Islet of Langerhans (tissue), 1 donor: Measurements from ENCODE around the gene INHA.

Experiments
- FAIRE-seq: peaks from one replicate; lab custom pipeline; 2011; peaks lifted over from hg19 to GRCh38; lab: Jason Lieb, UNC

Gene INHA

DNA sequence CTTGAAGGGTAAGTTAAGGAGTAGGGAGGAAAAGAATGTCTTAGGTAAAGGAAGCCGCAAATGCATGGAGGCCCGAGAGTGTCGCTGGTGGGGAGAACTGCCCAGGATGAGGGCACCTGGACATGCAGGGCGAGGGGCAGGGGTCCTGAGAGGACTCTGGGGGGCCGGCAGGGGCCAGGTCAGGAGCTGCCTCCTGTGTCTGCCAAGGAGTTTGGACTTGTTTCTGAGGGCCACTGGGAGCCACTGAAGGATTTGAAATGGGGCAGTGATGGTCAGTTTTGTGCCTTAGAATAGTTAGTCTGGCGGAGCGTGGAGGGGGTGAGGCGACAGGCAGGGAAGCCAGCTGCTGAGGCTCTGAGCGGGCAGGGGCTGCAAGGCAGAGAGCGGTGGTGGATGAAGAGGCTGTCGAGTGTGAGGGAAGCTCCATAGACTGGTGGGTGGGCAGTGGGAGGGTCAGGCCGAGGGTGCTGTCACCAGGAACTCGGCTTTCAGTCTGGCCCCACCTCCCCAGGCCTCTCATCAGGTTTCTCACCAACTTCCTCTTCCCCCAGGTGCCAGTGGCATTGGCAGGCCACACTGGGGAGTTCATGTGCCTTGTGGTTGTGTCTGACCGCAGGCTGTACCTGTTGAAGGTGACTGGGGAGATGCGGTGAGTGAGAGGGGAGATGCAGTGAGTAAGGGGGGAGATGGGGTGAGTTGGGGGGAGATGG is 40.6 kb downstream of the INHA start:
- no peak for FAIRE-seq

DNA sequence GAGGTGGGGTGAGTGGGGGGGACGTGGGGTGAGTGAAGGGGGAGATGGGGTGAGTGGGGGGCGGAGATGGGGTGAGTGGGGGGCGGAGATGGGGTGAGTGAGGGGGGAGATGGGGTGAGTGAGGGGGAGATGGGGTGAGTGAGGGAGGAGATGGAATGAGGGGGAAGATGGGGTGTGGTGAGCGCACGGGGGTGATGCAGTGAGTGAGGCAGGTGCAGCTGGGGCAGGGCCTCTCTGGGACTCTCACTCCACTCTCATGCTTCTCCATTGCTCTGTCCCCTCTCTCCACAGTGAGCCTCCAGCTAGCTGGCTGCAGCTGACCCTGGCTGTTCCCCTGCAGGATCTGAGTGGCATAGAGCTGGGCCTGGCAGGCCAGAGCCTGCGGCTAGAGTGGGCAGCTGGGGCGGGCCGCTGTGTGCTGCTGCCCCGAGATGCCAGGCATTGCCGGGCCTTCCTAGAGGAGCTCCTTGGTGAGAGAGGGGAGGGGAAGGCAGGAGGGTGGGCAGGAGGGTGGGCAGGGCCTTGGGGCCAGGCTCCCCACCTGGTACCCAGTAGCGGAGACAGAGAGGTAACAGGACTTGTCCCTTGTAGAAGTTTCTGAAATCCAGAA is 41.5 kb downstream of the INHA start:
- no peak for FAIRE-seq

DNA sequence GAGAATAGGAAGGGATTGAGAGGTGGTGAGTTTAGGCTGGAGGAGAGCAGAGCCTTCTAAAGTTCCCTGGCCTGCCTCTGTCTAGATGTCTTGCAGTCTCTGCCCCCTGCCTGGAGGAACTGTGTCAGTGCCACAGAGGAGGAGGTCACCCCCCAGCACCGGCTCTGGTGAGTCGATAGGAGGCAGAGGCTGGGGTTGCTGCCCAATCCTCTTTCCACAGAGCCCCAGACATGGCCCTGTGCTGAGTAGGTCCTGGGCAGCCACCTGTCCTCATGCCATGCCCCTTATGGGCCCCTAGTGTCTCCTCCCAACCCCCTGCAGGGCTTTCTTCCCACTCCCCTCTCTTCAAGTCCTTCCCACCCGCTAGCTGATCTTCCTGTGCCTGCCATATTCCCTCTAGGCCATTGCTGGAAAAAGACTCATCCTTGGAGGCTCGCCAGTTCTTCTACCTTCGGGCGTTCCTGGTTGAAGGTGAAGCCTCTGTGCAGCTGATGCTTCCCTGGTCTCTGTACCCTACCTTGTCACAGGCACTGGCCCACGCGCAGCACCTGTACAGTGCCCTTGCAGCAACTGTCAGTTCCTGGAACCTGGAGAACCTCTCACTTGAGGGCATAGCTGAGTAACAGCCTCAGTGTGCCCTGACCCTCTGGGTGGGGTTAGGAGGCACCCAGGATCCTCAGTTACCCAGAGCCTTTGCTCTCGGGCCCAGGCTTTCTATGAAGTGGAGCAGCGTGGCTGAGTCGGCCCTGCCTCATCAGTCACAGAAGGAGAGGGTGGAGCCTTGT is 42.2 kb downstream of the INHA start:
- FAIRE-seq: no peak

GRCh38 chr2:219615036-219615435 is 42.9 kb downstream of the INHA start:
- no peak for FAIRE-seq

GRCh38 chr2:219615894-219616293 is 43.8 kb downstream of the INHA start:
- FAIRE-seq: no peak

DNA sequence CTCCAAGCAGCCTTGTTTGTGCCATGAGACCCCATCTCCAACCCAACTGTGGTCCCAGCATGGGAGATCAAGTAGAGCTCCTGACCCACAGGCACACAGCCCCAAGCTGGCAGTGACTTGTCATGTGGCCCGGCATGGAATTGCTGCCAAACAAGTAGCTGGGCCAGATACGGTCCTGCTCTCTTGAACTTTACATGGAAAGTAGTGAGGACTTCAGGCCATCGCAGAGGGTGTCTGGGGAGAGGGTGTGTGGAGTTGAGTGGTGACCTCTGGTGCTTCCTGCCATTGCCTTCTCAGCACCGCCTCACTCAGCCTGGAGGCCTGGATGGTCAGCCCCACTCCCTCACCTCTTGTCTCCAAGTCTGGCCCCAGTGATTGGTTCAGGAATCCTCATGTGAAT is 44.4 kb downstream of the INHA start:
- no peak for FAIRE-seq

DNA sequence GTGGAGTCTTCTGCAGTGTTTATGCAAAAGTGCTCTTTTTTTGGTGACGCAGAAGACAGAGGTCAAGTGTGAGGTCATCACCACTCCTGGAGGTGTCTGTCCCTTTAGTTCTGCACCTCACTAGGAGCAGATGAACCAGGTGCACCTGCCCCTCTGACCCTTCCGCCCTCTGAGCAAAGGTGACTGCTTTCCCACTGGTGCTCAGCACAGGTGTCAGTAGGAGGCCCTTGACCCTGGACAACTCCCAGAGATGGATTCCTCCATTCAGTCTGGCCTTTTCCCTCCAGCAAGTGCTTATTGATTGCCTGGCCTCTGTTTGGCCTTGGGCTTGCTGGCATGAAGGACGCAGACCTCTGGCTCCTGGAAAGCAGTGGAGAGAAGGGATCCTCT is 46.6 kb downstream of the INHA start:
- FAIRE-seq: no peak

DNA sequence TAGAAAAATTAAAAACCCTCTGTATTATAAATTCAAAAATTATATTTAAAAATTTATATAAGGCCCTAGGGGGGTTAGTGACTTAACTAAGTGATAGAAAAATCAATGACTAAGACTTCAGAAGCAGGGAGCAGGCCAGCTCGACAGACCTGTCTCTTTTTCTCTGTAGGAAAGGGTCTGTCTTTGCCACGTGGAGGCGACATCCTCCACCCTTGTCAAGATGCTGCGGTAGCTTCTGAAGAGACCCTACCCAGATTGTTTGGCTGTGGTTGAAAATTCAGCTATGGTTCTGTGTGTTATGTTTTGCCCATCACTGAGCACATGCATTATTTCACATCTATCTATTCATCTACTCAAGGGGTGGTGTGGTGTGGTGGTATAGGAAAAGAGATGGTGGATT is 47.1 kb downstream of the INHA start:
- FAIRE-seq: no peak

DNA sequence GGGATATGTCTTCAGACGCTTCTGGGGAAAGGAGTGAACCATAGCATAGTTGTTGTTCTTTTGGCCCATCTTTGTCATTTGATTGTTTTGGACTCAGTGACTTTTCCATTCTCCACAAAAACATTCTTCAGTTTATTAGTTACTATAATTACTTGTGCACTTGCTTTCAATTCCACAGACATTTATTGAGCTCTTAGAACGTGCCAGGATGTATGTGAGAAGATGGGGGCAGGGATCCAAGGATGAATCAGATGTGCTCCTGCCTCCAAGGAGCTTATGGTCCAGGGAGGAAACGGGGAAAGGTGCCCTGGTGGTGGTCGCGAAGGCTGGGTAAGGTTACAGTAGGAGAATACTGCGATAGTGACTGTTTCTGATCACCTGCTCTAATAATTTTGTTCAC is 48.4 kb downstream of the INHA start:
- no peak for FAIRE-seq

- no peak for FAIRE-seq
These were observed 49.8 kb downstream of the INHA start for GRCh38 chr2:219621935-219622334.

GRCh38 chr2:219622472-219622871 is 50.4 kb downstream of the INHA start:
- no peak for FAIRE-seq

GRCh38 chr2:219624565-219624964 is 52.5 kb downstream of the INHA start:
- FAIRE-seq: no peak

DNA sequence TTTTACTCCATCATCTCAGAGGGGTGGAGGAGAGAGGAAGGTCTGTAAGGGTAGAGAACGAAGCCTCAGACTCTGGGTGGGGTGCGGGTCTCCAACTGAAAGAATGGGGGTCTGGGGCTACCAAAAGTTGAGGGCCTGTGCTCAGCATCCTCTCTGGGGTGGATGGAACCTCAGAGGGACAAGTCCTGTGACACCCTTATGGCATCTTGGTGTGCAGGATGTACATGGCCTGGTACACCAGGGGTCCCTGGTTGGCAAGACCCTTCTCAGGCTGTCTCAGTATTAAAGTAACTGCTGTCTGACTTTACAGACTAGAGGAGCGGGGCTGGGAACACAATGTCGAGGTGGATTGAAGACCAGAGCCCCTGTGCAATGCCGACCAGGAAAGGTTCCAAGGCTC is 53.1 kb downstream of the INHA start:
- no peak for FAIRE-seq
